Osteocyte (in vitro differentiated cells): ENCODE data around the gene HGD. TPM values are rescaled to one million over a fixed set of nuclear protein-coding genes. Genes with fewer than 3 reads are reported as not detected.
"Not testable (repeated sequence)": the region's sequence is repeated elsewhere in the genome, so short reads cannot be mapped to it uniquely, and the experiment has no call there.

Experiments used
- DNase-seq: peaks from one replicate; pipeline ENCODE4 v3.0.0; 2021; ENCODE audit warnings: mixed read lengths; ENCODE audit not compliant: unreplicated experiment; ENCODE audit errors: extremely low spot score
- H3K27ac Mint-ChIP-seq: one replicate; pipeline ENCODE4 v1.8.0; 2021; ENCODE audit warnings: mild to moderate bottlenecking, mixed read lengths; ENCODE audit not compliant: unreplicated experiment
- H3K27me3 Mint-ChIP-seq: one replicate; pipeline ENCODE4 v1.8.0; 2021; ENCODE audit warnings: mixed read lengths; ENCODE audit not compliant: unreplicated experiment
- H3K36me3 Mint-ChIP-seq: one replicate; pipeline ENCODE4 v1.8.0; 2021; ENCODE audit warnings: mixed read lengths; ENCODE audit not compliant: unreplicated experiment
- H3K4me1 Mint-ChIP-seq: one replicate; pipeline ENCODE4 v1.8.0; 2021; ENCODE audit warnings: mixed read lengths; ENCODE audit not compliant: unreplicated experiment
- H3K4me3 Mint-ChIP-seq: one replicate; pipeline ENCODE4 v1.8.0; 2021; ENCODE audit warnings: mild to moderate bottlenecking, moderate library complexity, mixed read lengths; ENCODE audit not compliant: unreplicated experiment
- H3K9me3 Mint-ChIP-seq: one replicate; pipeline ENCODE4 v1.8.0; 2021; ENCODE audit warnings: mixed read lengths; ENCODE audit not compliant: unreplicated experiment
- long read RNA-seq: library from polyadenylated mRNA; unstranded; transcript quantifications from one replicate; pipeline ENCODE4 v2.0.0, GENCODE V29; 2021
- total RNA-seq: library from RNA; stranded (reverse); gene quantifications from 2 replicates; pipeline ENCODE4 v1.2.1, GENCODE V29; 2021
- TF ChIP-seq, protein P1 (sequence below): fragments of 200-600 bp; sonication (generic); IDR thresholded peaks from 2 replicates; pipeline ENCODE4 v1.5.0; 2021; ENCODE audit warnings: antibody characterized with exemption, mild to moderate bottlenecking, moderate library complexity

The HGD gene, protein sequence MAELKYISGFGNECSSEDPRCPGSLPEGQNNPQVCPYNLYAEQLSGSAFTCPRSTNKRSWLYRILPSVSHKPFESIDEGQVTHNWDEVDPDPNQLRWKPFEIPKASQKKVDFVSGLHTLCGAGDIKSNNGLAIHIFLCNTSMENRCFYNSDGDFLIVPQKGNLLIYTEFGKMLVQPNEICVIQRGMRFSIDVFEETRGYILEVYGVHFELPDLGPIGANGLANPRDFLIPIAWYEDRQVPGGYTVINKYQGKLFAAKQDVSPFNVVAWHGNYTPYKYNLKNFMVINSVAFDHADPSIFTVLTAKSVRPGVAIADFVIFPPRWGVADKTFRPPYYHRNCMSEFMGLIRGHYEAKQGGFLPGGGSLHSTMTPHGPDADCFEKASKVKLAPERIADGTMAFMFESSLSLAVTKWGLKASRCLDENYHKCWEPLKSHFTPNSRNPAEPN
- total RNA-seq, result 0.27 and 0.44 TPM in 2 replicates
- long read RNA-seq, result 0 reads

DNA sequence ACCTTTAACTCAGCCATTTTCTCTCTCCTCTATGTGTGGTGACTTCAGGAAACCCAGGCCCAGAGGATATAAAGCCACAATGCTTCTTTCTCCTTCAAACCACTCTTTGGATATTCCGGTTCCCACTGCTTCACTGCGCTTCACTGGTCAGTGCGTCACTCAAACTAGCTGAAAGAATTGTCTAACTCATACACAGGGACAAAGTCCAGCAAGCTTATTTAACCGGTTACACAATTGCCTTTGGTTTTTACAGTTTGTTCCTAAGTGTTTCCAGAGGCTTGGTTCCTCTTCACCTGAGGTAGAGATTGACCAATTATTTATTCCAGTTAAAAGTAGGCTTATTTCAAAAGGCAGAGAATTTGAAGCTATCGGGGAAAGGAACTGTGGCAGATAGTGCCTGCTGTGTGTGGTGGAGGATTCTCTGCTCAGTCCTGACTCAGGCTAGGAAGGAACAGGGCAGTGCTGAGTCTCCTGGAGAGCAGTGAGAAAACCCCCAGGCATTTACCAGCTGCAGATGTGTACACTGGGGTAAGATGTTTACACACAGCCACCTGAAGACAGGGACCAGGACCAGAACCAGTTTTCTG lies at the start of gene HGD:
Gene HGD, minus strand, starts transcription at position 145 of the 587 bp plus-strand sequence. Its CDS starts 128 bp downstream, at position 17.
- no peak within 1 kb of the TSS for H3K4me3 Mint-ChIP-seq
- TF ChIP-seq, protein P1, sequence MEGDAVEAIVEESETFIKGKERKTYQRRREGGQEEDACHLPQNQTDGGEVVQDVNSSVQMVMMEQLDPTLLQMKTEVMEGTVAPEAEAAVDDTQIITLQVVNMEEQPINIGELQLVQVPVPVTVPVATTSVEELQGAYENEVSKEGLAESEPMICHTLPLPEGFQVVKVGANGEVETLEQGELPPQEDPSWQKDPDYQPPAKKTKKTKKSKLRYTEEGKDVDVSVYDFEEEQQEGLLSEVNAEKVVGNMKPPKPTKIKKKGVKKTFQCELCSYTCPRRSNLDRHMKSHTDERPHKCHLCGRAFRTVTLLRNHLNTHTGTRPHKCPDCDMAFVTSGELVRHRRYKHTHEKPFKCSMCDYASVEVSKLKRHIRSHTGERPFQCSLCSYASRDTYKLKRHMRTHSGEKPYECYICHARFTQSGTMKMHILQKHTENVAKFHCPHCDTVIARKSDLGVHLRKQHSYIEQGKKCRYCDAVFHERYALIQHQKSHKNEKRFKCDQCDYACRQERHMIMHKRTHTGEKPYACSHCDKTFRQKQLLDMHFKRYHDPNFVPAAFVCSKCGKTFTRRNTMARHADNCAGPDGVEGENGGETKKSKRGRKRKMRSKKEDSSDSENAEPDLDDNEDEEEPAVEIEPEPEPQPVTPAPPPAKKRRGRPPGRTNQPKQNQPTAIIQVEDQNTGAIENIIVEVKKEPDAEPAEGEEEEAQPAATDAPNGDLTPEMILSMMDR, result no peak
- H3K36me3 Mint-ChIP-seq, result peaks cover 7% of the 10 kb centered on the region
- H3K4me1 Mint-ChIP-seq, result peaks cover 31% of the 10 kb centered on the region
- H3K27me3 Mint-ChIP-seq, result no peaks in the 10 kb centered on the region
- no peak within 1 kb of the TSS for H3K27ac Mint-ChIP-seq
- DNase-seq, result no peak
- peaks cover 8% of the 10 kb centered on the region for H3K9me3 Mint-ChIP-seq

DNA sequence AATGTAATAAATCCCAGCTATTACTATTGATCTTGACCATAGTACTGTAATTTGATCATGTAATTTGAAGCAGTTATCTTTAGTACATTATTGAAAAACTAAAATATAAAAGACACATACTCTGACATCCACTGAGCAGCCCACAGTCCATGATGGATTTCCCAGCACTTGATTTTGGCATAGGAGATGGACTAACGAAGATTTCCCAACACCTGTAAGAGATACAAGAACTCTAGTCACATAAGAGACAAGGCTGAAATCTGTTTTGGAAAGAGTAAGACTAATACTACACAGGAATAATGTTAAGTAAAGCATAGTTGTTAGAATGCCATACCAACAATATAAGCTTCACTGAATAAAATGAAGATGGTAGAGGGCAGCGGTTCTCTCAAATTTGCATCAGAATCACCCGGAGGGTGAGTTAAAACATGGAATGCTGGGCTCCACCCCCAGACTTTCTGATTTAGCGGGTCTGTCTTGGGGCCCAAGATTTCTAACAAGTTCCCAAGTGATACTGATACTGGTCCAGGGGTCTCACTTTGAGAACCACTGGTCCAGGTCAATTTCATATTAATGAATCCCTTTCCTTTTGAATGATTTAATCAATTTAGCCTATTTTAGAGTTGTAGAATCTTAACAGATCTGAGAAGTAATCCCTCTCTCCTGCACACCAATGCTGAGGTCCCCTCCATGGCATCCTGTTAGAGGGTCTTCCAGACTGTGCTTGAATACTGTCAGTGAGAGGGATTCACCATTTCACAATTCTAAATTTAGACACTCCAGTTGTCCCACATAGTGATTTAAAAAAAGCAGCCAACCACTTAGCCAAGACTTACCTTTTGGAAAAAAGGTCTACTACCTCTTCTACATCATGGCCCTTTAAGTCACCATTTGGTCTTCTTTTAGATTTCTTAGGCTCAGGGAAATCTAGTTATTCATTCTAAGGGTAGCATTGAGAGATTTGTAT lies 48.8 kb upstream of the HGD start:
- Mint-ChIP-seq H3K4me3 (no peak overlapping the region), H3K36me3 (peaks cover 7% of the 10 kb centered on the region), H3K9me3 (peaks cover 4% of the 10 kb centered on the region), H3K27ac (no peak overlapping the region), H3K27me3 (no peaks in the 10 kb centered on the region), H3K4me1 (no peaks in the 10 kb centered on the region)
- TF ChIP-seq, protein P1, result no peak
- DNase-seq, result no peak

DNA sequence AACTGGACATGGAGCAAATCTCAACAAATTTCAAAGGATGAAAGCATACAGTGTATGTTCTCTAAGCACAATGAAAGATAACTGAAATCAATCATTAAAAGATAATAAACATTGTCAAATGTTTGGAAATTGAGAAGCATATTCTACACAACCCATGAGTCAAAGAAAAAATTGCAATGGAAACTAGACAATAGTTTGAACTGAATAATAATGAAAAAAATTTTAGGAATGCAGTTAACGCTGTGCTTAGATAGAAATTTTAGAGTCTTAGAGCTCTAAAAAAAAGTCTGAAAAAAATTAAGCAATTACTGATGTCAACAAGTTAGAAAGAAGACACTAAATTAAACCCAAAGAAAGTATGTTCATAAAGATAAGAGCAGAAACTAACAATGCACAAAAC lies 44.8 kb upstream of the HGD start:
- H3K36me3 Mint-ChIP-seq, result peaks cover 7% of the 10 kb centered on the region
- DNase-seq, result no peak
- H3K27ac Mint-ChIP-seq, result no peak overlapping the region
- TF ChIP-seq, protein P1, result no peak
- no peak overlapping the region for H3K4me3 Mint-ChIP-seq
- no peaks in the 10 kb centered on the region for H3K27me3 Mint-ChIP-seq
- H3K4me1 Mint-ChIP-seq, result no peaks in the 10 kb centered on the region
- no peaks in the 10 kb centered on the region for H3K9me3 Mint-ChIP-seq

DNA sequence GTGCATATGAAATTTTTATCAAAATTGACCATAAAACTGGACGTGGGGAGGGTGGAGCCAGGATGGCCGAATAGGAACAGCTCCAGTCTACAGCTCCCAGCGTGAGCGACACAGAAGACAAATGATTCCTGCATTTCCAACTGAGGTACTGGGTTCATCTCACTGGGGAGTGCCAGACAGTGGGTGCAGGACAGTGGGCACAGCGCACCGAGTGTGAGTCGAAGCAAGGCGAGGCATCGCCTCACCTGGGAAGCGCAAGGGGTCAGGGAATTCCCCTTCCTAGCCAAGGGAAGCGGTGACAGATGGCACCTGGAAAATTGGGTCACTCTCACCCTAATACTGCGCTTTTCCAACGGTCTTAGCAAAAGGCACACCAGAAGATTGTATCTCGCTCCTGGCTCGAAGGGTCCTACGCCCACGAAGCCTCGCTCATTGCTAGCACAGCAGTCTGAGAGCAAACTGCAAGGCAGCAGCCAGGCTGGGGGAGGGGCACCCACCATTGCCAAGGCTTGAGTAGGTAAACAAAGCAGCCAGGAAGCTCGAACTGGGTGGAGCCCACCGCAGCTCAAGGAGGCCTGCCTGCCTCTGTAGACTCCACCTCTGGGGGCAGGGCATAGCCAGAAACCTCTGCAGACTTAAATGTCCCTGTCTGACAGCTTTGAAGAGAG lies 37.3 kb upstream of the HGD start:
- not testable (repeated sequence) for DNase-seq

DNA sequence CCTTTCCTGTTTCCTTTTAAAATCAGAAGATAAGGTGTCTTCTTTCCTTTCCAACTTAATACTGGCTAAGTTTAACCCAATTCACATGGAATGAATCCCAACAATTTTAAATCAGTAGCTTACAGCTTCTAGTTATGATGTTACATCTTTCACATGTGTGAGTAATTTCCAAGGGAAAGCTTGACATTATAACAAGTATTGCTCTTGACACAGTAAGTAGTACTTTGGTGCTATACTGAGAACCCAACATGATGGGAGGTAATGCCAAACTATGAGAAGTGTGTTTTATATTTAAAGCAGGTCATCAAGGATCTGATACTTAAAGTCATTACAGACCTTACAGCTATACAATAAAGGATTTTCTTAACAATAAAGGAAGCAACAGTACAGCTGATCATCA lies 31.2 kb upstream of the HGD start:
- Mint-ChIP-seq H3K4me1 (no peaks in the 10 kb centered on the region), H3K27me3 (no peaks in the 10 kb centered on the region), H3K36me3 (peaks cover 2% of the 10 kb centered on the region), H3K9me3 (no peaks in the 10 kb centered on the region), H3K27ac (no peak overlapping the region), H3K4me3 (no peak overlapping the region)
- DNase-seq, result no peak
- TF ChIP-seq, protein P1, result no peak

More for the DNA sequence above, 37.3 kb upstream of the HGD start:
- H3K27ac Mint-ChIP-seq, H3K9me3 Mint-ChIP-seq, H3K27me3 Mint-ChIP-seq, H3K4me1 Mint-ChIP-seq, H3K36me3 Mint-ChIP-seq, H3K4me3 Mint-ChIP-seq: not testable (repeated sequence)
